HG02642 (cell line): ENCODE data around the gene ALDH1A3.

Source experiments
- ATAC-seq: cut with Tn5 transposase; IDR thresholded peaks from one replicate; pipeline ENCODE4 v1.9.1; 2021; ENCODE audit warnings: mild to moderate bottlenecking; ENCODE audit not compliant: unreplicated experiment, poor library complexity

Gene ALDH1A3

GRCh38 chr15:100923076-100923475 is 43.4 kb downstream of the ALDH1A3 start:
- no peak for ATAC-seq

- ATAC-seq = no peak
Observed at GRCh38 chr15:100923902-100924301, 44.3 kb downstream of the ALDH1A3 start.

- ATAC-seq = no peak
Observed at GRCh38 chr15:100924436-100924835, 44.8 kb downstream of the ALDH1A3 start.

DNA sequence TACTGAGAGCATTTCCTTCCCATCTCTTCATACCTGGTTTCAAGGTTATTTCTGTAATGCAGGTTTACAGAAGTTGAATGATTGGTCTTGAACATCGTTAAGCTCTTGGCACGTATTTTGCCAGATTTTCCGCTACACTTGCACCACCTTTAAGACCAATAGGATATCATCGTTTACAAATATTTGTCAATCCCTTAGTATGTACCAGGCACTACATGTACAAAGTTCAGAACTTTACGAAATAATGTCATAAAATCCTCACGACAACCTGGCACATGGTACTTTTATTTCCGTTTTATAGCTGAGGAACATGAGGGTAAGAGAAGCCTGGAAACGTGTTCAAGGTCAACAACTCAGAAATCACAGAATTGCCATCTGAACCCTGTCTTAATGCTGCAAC is 45.8 kb downstream of the ALDH1A3 start:
- ATAC-seq = no peak

- no peak for ATAC-seq
Observed at GRCh38 chr15:100926258-100926657, 46.6 kb downstream of the ALDH1A3 start.

- peak; percentile 34 for ATAC-seq
Observed at GRCh38 chr15:100926971-100927756, 47.5 kb downstream of the ALDH1A3 start.

DNA sequence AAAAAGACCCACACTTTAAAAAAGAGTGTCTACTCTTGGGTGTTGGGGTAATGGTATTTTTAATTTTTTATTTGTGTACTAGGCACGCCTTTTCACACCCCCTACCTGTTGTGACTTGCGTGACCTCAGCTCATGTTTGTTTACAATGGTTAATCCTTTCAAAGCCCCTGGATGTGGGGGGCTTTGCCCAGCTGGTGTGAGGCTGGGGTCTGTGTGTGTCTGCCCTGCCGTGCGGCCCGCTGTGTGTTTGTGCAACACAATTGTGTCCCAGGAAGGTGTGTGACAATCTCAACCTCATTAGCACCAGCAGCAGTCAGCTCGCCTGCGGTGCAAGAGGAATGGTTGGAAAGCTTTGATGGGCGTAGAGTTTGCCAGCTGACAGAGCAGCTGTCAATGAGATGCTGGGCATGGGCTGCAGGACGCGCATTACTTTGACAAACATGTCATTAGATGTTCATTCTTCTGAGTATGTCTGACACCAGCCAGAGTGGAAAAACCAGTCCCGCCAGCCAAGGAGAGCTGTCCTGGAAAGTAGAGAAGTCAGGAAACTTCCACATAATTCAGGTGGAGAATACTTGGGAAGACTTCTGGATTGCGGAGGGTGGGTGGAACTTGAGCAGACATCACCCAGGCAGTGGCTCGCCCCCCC is 49.1 kb downstream of the ALDH1A3 start:
- no peak for ATAC-seq

DNA sequence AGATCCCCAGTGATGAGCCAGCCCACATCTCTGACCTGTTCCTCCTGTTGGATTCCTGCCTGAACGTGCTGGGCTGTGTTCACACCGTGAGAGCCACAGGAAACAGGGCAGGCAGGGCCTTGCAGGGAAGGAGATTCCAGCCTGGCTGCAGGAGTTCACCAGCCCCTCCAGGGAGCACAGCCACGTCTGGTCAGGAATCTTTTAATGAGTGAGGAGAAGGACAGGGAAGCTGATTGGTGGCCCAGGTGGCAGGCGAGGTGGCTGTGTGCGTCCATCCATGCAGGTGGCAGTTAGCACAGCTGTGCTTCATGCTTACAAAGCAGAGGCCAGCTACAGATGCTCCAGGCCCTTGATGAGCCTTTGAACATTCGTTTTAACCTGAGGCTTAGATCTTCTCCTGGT is 50.0 kb downstream of the ALDH1A3 start:
- ATAC-seq = no peak

DNA sequence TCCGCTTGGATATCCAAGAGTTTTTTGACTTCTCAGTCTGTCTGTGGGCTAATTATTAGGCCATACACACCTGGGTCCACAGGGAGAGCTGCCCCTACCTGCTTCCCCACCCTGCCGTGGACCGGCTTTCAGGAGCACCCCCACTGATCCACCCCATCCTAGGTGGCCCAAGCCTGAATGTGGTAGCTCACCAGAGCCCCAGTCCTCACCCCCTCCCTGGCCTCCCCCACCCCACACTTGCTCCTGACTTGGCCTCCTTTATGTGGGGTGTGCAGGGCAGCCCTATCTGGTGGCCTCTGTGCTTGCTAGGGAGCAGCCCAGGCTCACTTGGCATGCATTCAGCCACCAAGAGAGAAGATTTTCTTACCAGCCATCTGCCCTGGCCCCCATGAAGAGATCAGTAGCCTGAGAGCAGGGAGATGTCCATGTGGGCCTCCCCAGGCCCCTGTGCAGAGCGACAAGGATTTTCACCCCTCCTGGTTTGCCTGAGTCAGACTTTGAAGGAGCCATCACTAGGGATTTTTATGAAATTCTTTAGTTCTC is 50.7 kb downstream of the ALDH1A3 start:
- ATAC-seq = no peak

DNA sequence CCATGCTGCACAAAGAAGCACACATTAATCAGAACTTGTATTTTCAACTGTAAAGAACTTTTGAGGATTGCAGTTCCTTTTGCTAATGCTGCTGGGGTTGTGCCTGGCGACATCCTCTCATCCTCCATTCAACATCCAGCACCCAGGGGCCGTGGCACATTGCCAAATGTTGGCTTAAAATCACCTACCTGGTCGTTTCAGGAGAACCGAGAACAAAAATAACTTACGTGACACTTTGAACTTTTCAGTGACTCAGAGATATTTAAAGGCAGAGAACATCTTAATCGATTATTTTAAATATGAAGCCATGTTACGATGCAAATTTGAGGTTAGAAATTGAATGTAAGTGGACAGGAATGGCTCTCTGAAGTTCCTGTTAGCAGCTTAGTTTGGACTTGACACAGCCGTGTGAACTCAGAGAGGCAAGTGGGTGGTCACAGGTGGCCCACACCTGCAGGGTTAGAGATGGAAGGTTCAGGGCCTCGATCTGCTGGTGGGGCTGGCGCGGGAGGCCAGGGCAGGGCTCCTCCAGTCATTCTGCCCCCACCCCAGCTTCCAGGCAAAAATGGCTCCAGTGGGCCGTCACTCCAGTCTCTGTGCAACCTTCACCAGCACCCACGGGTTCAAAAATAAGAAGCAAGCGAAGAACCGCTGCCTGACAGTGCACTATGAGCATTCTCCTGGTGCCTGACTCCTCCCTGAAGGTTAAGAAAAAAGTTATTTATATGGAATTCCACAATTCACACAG is 51.7 kb downstream of the ALDH1A3 start:
- peak; percentile 58 for ATAC-seq

DNA sequence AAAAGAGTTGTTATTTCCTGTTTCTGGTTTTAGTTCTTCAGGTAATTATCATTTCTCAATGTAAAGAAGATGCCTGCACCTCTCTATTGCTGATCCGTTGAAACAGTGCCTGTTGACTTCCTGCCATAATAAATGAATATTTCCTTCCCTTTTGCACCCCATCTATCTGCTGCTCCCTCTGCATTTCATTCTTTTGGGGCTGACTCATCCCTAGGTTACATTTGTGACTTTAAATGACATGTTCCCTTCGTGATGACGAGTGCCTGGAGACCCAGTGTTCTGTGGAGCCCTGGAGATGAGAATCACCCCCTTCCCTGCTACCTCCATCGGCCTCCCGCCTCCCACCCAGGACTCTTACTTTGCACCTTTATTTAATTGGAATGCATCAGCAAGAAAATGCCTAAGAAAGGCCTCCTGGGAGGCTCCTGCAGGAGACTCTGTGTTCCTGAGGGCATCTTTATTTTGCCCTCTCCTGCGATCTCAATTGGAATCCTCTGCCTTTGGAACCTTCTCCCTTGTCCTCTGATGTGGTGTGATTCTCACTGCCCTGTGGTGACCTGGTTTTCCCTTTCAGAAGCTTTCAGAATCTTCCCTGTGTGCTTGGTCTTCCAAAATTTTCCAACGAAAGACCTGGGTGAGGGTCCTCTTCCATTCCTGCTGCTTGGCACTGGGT is 53.2 kb downstream of the ALDH1A3 start:
- ATAC-seq = no peak

- no peak for ATAC-seq
Observed at GRCh38 chr15:100934166-100934565, 54.5 kb downstream of the ALDH1A3 start.

DNA sequence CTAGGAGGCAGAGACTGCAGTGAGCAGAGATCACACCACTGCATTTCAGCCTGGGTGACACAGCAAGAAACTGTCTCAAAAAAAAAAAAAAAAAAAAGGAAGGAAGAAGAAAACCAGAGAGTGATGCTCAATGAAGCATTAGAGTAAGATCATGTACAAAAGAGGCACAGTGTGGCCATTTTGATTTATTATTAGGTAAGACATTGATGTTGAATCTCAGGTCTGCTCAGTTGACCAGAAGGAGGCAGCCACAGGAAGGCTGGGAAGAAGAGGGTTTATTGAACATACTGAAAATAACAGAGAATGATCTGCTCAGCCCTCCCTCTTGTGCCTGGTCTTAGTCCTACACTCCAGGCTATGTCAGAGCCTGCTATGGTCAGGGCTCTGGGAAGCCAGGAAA is 55.1 kb downstream of the ALDH1A3 start:
- ATAC-seq = no peak

DNA sequence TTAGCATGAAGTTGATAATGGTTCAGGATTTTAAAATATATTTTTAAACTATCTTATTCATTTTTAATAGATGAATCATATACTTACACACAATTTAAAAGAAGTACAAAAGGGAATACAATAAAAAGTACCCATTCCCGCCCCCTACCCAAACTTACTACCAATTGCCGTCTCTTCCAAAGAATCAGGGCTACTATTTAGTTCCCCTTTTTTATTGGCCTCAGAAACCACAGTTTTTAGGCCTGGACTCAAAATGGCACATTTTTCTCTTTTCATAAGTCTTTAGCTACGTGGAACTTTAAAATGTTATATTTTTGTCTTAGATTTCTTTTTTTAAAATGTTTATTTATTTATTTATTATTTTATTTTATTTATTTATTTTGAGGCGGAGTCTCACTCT is 57.5 kb downstream of the ALDH1A3 start:
- ATAC-seq = no peak

- ATAC-seq = no peak
Observed at GRCh38 chr15:100939791-100940190, 60.2 kb downstream of the ALDH1A3 start.

GRCh38 chr15:100940767-100941379 is 61.2 kb downstream of the ALDH1A3 start:
- peak; percentile 81 for ATAC-seq

GRCh38 chr15:100941536-100941935 is 61.9 kb downstream of the ALDH1A3 start:
- peak; percentile 73 for ATAC-seq

GRCh38 chr15:100942656-100943425 is 63.2 kb downstream of the ALDH1A3 start:
- no peak for ATAC-seq

GRCh38 chr15:100944244-100944895 is 64.7 kb downstream of the ALDH1A3 start:
- no peak for ATAC-seq
